Hair follicular keratinocyte (primary cell): Measurements from ENCODE around the gene FOXD4. TPM values are rescaled to one million over a fixed set of nuclear protein-coding genes. Genes with fewer than 3 reads are reported as not detected.

Experiments
- total RNA-seq: library from RNA; depleted of rRNA; stranded (reverse); fragments of >200 nt; gene quantifications from 2 replicates; pipeline ENCODE4 v1.2.3, GENCODE V29; 2015

The FOXD4 gene
- total RNA-seq: 0.08 and 0.65 TPM in 2 replicates

DNA sequence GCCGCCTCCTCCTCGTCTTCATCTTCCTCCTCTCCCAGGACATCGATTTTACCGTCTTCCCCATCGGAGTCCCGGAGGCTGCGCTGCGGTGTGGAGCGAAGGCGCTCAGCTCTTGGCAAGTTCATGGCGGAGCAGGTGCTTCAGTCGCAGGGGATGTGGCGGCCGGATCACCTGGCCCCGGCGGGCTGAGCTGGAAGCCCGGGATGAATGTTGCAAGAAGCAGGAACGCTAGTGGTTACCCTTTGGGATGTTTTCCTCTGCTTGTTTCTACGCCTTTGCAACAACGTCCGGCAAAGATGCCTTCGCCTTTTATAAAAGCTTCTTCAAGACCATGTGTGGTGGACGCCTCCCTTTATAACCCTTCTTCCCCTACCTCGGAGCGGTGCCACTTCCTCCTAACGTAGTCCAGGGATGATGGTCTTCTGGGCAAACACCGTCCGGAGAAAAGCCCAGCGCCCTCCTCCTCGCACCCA, at the start of gene FOXD4:
TSS of gene FOXD4 (minus strand) at position 423 of the 473 bp plus-strand sequence. CDS start at position 125, 298 bp downstream.

Other genes with a start within 250 kb of the FOXD4 start
- 3.4 and 5.2 TPM in 2 replicates for gene WASHC1, start 89.0 kb downstream of the FOXD4 start, total RNA-seq
- 16.4 and 18.9 TPM in 2 replicates for gene ZNG1A, start 60.6 kb upstream of the FOXD4 start, total RNA-seq
- 0.08 and 2.7 TPM in 2 replicates for gene DOCK8, start 96.4 kb upstream of the FOXD4 start, total RNA-seq